Lung (tissue), 16 donors: ENCODE results near the gene SFSWAP. TPM values are rescaled to one million over a fixed set of nuclear protein-coding genes. Genes with fewer than 3 reads are reported as not detected.
"Not testable (repeated sequence)": the region's sequence is repeated elsewhere in the genome, so short reads cannot be mapped to it uniquely, and the experiment has no call there.

Experiments
- ATAC-seq: fragments of 200-7000 bp; cut with Tn5 transposase; one replicate; pipeline ENCODE4 v1.9.1; 2020; ENCODE audit warnings: moderate number of reproducible peaks; ENCODE audit not compliant: insufficient read depth, low FRiP score
- DNase-seq, 3 donors: peaks; one replicate each; pipeline ENCODE4 v3.0.0-alpha.2; 2013 to 2017
- H3K27ac ChIP-seq, 2 donors: one replicate each; pipeline ENCODE4 v1.5.1; 2013; ENCODE audit warnings: mild to moderate bottlenecking in 2 of 2, moderate library complexity in 2 of 2, control low read depth in 1 of 2, inconsistent platforms in 1 of 2, low read depth in 1 of 2, low read length in 1 of 2
- H3K27me3 ChIP-seq, 3 donors: one replicate each; pipeline ENCODE4 v1.5.1; 2013; ENCODE audit warnings: low read length in 2 of 3; ENCODE audit not compliant: control insufficient read depth in 3 of 3, insufficient read depth in 3 of 3
- H3K36me3 ChIP-seq, 4 donors: one replicate each; pipeline ENCODE4 v1.5.1; 2013; ENCODE audit warnings: low read length in 4 of 4, mild to moderate bottlenecking in 1 of 4, moderate library complexity in 1 of 4; ENCODE audit not compliant: control insufficient read depth in 4 of 4, insufficient read depth in 4 of 4
- H3K4me1 ChIP-seq, 5 donors: one replicate each; pipeline ENCODE4 v1.5.1; 2013; ENCODE audit warnings: low read length in 5 of 5, mild to moderate bottlenecking in 2 of 5, moderate library complexity in 1 of 5; ENCODE audit not compliant: control insufficient read depth in 5 of 5, insufficient read depth in 5 of 5
- H3K4me3 ChIP-seq: one replicate; pipeline ENCODE4 v1.5.1; 2013; ENCODE audit warnings: mild to moderate bottlenecking, control low read depth, moderate library complexity
- H3K9ac ChIP-seq, 2 donors: one replicate each; pipeline ENCODE4 v1.5.1; 2013; ENCODE audit warnings: low read length in 2 of 2, control low read depth in 1 of 2; ENCODE audit not compliant: insufficient read depth in 1 of 2
- H3K9me3 ChIP-seq, 4 donors: one replicate each; pipeline ENCODE4 v1.5.1; 2013; ENCODE audit warnings: low read length in 3 of 4, mild to moderate bottlenecking in 1 of 4, moderate library complexity in 1 of 4; ENCODE audit not compliant: control insufficient read depth in 4 of 4, insufficient read depth in 3 of 4
- CTCF ChIP-seq: IDR thresholded peaks from 2 replicates; pipeline ENCODE4 v1.5.1; 2012; ENCODE audit warnings: mild to moderate bottlenecking; ENCODE audit errors: control extremely low read depth, extremely low read depth
- WGBS, 2 donors: extraction: QIAGEN DNeasy Blood & Tissue Kit; methylation state at CpG; one replicate each; pipeline ENCODE4 v1.1.7; 2013; 5-methylcytosine and 5-hydroxymethylcytosine counted together
- long read RNA-seq, 5 donors: transcript quantifications; one replicate each; lab custom pipeline, GENCODE V29; 2026
- polyA plus RNA-seq, 2 donors: library from polyadenylated mRNA; stranded (reverse); fragments of 200-250 nt; gene quantifications; one replicate each; pipeline ENCODE4 v1.2.1, GENCODE V29; 2013
- total RNA-seq, 2 donors: library from RNA; depleted of rRNA in 1 of 2; stranded (reverse); fragments of >200 nt in 1 of 2; gene quantifications; one replicate each; pipeline ENCODE4 v1.2.1, GENCODE V29; 2014 to 2021
- donor health status: control.
- donor health status: control.
- donor health status: Bipolar disorder and iron deficiency.
- donor health status: healthy.
- donor health status: DM: yes; HTN: yes; CAD: no.

SFSWAP gene
- total RNA-seq (10 to 100 TPM; 45.3 to 49.9 TPM), polyA plus RNA-seq (10 to 100 TPM; 23.3 to 34.7 TPM)
- long read RNA-seq, donor 1, full-length matches to known transcripts = 8 of 18 reads
- long read RNA-seq, donor 1, partial matches to known transcripts = 10 of 18 reads
- long read RNA-seq, donor 1, other reads (novel, unspliced or antisense) = 0 of 18 reads
- long read RNA-seq, donor 2, partial matches to known transcripts = 0 of 2 reads
- long read RNA-seq, donor 2, other reads (novel, unspliced or antisense) = 0 of 2 reads
- long read RNA-seq, donor 3, partial matches to known transcripts = 0 of 3 reads
- long read RNA-seq, donor 3, other reads (novel, unspliced or antisense) = 0 of 3 reads
- long read RNA-seq, donor 4, partial matches to known transcripts = 0 of 2 reads
- long read RNA-seq, donor 4, other reads (novel, unspliced or antisense) = 0 of 2 reads
- long read RNA-seq, donor 5, full-length matches to known transcripts = 7 of 22 reads
- long read RNA-seq, donor 5, partial matches to known transcripts = 15 of 22 reads
- long read RNA-seq, donor 5, other reads (novel, unspliced or antisense) = 0 of 22 reads

GRCh38 chr12:131710464-131711457 lies at the start of gene SFSWAP:
Gene SFSWAP (plus strand): TSS chr12:131711090. CDS start chr12:131711230, 140 bp downstream.
- H3K9ac ChIP-seq = peak within 1 kb of the TSS; percentile 97 to 98
- peaks cover 0 to 4% (median 0%) of the 10 kb centered on the region in 4 donors for H3K9me3 ChIP-seq
- H3K4me3 ChIP-seq = peak within 1 kb of the TSS; percentile 75
- no peaks in the 10 kb centered on the region for H3K27me3 ChIP-seq
- WGBS, 2 donors = 0 to 1% methylated on average over 80 to 90 of the region's 90 CpGs
- DNase-seq = peak; percentile 76 to 88 (median 80)
- no peak for TF ChIP-seq CTCF
- H3K4me1 ChIP-seq = peaks cover 6 to 18% (median 9%) of the 10 kb centered on the region in 5 donors
- peak; percentile 93 for ATAC-seq
- peak within 1 kb of the TSS; percentile 84 to 94 for H3K27ac ChIP-seq
- H3K36me3 ChIP-seq = peaks cover 5 to 16% (median 12%) of the 10 kb centered on the region in 4 donors

- not testable (repeated sequence) for H3K27ac ChIP-seq, H3K9ac ChIP-seq, DNase-seq, H3K9me3 ChIP-seq, H3K4me1 ChIP-seq, H3K36me3 ChIP-seq, H3K4me3 ChIP-seq
- 14 to 16% methylated on average over 21 to 23 of the region's 78 CpGs for WGBS, 2 donors
- H3K27me3 ChIP-seq = peaks cover 4 to 11% (median 7%) of the 10 kb centered on the region in 3 donors
- ATAC-seq = peak; percentile 10
Measured at GRCh38 chr12:131661170-131661985, 49.5 kb upstream of the SFSWAP start.

GRCh38 chr12:131661986-131662288 lies 49.0 kb upstream of the SFSWAP start:
- not testable (repeated sequence) for H3K9ac ChIP-seq, H3K4me1 ChIP-seq, DNase-seq, H3K36me3 ChIP-seq, H3K27ac ChIP-seq, ATAC-seq, H3K9me3 ChIP-seq, H3K4me3 ChIP-seq
- no CpG with 5 or more reads among the region's 28 CpGs for WGBS, 2 donors
- H3K27me3 ChIP-seq = peaks cover 4 to 11% (median 7%) of the 10 kb centered on the region in 3 donors

GRCh38 chr12:131662346-131662745 lies 48.5 kb upstream of the SFSWAP start:
- H3K27ac ChIP-seq, H3K9ac ChIP-seq, DNase-seq, H3K4me3 ChIP-seq, H3K36me3 ChIP-seq, H3K4me1 ChIP-seq, H3K9me3 ChIP-seq, ATAC-seq: not testable (repeated sequence)
- WGBS, 2 donors = 52 to 78% methylated on average over 10 of the region's 10 CpGs
- peaks cover 4 to 12% (median 7%) of the 10 kb centered on the region in 3 donors for H3K27me3 ChIP-seq

GRCh38 chr12:131665666-131666065 lies 45.2 kb upstream of the SFSWAP start:
- 83 to 90% methylated on average over 17 of the region's 17 CpGs for WGBS, 2 donors
- not testable (repeated sequence) for DNase-seq, H3K9ac ChIP-seq, H3K4me1 ChIP-seq, H3K27ac ChIP-seq, H3K4me3 ChIP-seq, ATAC-seq, H3K9me3 ChIP-seq, H3K36me3 ChIP-seq
- H3K27me3 ChIP-seq = peaks cover 0 to 13% (median 2%) of the 10 kb centered on the region in 3 donors

- not testable (repeated sequence) for DNase-seq, H3K9ac ChIP-seq, H3K9me3 ChIP-seq, H3K4me1 ChIP-seq, ATAC-seq, H3K27ac ChIP-seq, H3K36me3 ChIP-seq, H3K4me3 ChIP-seq
- peaks cover 0 to 21% (median 2%) of the 10 kb centered on the region in 3 donors for H3K27me3 ChIP-seq
- WGBS, 2 donors = 67 to 85% methylated on average over 3 to 7 of the region's 12 CpGs
Measured at GRCh38 chr12:131666486-131666885, 44.4 kb upstream of the SFSWAP start.
